Mucosa of descending colon (tissue), 3 donors: ENCODE data around the gene PHACTR1. TPM values are rescaled to one million over a fixed set of nuclear protein-coding genes. Genes with fewer than 3 reads are reported as not detected.

Source experiments
- ATAC-seq: fragments of 200-7000 bp; cut with Tn5 transposase; one replicate; pipeline ENCODE4 v1.9.1; 2020; ENCODE audit warnings: mild to moderate bottlenecking, moderate library complexity
- DNase-seq, 3 donors: peaks; one replicate each; pipeline ENCODE4 v3.0.0-alpha.2; 2020
- H3K36me3 ChIP-seq: fragments of 200-600 bp; one replicate; pipeline ENCODE4 v1.8.0; 2021; ENCODE audit warnings: low read depth, mild to moderate bottlenecking
- H3K4me1 ChIP-seq: fragments of 200-600 bp; one replicate; pipeline ENCODE4 v1.8.0; 2021; ENCODE audit warnings: low read depth, mild to moderate bottlenecking
- H3K4me3 ChIP-seq: fragments of 200-600 bp; one replicate; pipeline ENCODE4 v1.8.0; 2021; ENCODE audit warnings: mild to moderate bottlenecking
- H3K9me3 ChIP-seq: fragments of 200-600 bp; one replicate; pipeline ENCODE4 v1.8.0; 2021; ENCODE audit warnings: mild to moderate bottlenecking
- intact Hi-C, 2 donors: fragments of 100-400 bp; cut with DNase I in 1 of 2; cut with micrococcal nuclease in 1 of 2; formaldehyde crosslinking; loops; one replicate each; pipeline versions ENCODE4 v1.11.0 to v1.11.1; 2022; cut with DNase I, micrococcal nuclease
- total RNA-seq, 3 donors: library from RNA; stranded (reverse); fragmentation: NEBNext Ultra II Directional in 2 of 3; extraction: Animal tissue kit (Norgen Biotek cat#: 25700) in 2 of 3; gene quantifications; one replicate each; pipeline versions ENCODE4 v1.2.1 to v1.2.4, GENCODE V29; 2021 to 2023
- TF ChIP-seq, protein P1 (sequence below): fragments of 200-600 bp; IDR thresholded peaks from one replicate; pipeline ENCODE4 v1.8.0; 2022; ENCODE audit warnings: antibody characterized with exemption, mild to moderate bottlenecking
- donor health status: DM: no; HTN: no; CAD: no; lungs with moderate emphysema.
- donor health status: DM: no; HTN: no; CAD: no.
- donor health status: DM: no; HTN: yes; CAD: no.

PHACTR1 gene
- total RNA-seq, 3 donors from 2014 or later: 2.7 to 4.7 (median 3.1) TPM

DNA sequence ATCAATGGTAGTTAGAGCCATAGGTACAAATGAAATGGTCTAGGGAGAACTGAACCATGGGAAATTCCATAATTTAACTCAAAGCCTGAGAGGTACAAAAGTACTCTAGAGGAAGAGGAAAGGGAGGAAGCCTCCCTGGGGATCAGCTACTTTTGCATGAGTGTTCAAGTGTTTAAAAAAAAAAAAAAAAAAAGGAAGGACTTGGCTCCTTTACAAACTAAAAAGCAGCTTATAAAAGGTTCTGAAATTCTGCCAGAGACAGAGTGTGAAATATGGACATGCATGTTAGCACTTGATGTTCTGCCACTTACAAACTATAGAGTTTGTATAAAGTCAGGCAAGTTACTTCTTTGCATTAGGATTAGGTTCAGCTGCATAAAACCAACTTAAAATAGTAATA lies 321.7 kb downstream of the PHACTR1 start:
- intact Hi-C loops: no loop called here
- H3K4me3 ChIP-seq: no peak overlapping the region
- no peaks in the 10 kb centered on the region for H3K4me1 ChIP-seq
- H3K36me3 ChIP-seq: no peaks in the 10 kb centered on the region
- H3K9me3 ChIP-seq: no peaks in the 10 kb centered on the region
- ATAC-seq: no peak
- TF ChIP-seq, protein P1, sequence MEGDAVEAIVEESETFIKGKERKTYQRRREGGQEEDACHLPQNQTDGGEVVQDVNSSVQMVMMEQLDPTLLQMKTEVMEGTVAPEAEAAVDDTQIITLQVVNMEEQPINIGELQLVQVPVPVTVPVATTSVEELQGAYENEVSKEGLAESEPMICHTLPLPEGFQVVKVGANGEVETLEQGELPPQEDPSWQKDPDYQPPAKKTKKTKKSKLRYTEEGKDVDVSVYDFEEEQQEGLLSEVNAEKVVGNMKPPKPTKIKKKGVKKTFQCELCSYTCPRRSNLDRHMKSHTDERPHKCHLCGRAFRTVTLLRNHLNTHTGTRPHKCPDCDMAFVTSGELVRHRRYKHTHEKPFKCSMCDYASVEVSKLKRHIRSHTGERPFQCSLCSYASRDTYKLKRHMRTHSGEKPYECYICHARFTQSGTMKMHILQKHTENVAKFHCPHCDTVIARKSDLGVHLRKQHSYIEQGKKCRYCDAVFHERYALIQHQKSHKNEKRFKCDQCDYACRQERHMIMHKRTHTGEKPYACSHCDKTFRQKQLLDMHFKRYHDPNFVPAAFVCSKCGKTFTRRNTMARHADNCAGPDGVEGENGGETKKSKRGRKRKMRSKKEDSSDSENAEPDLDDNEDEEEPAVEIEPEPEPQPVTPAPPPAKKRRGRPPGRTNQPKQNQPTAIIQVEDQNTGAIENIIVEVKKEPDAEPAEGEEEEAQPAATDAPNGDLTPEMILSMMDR: no peak
- DNase-seq: no peak

DNA sequence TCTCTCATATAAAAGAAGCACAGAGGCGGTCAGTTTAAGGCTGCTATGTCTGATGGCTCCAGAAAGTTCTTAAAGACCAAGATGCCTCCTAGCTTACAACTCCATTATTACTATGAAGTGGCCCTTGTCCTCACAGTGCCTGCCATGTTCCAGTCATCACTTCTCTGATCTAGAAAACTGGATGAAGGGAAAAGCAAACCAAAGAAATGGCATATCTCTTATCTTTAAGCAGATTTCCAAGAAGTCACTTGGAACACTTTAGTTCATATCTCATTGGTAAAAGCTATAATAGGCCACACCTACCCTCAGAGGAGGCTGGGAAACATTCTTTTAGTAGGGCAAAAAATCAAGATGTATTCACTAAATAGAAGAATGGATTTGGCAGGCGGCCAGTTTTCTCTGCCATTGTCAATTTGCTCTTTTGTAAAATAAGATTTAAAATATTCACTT lies 322.2 kb downstream of the PHACTR1 start:
- H3K9me3 ChIP-seq: no peaks in the 10 kb centered on the region
- intact Hi-C loops: no loop called here
- no peak for ATAC-seq
- DNase-seq: no peak
- no peaks in the 10 kb centered on the region for H3K36me3 ChIP-seq
- no peak overlapping the region for H3K4me3 ChIP-seq
- TF ChIP-seq, protein P1: no peak
- no peaks in the 10 kb centered on the region for H3K4me1 ChIP-seq

DNA sequence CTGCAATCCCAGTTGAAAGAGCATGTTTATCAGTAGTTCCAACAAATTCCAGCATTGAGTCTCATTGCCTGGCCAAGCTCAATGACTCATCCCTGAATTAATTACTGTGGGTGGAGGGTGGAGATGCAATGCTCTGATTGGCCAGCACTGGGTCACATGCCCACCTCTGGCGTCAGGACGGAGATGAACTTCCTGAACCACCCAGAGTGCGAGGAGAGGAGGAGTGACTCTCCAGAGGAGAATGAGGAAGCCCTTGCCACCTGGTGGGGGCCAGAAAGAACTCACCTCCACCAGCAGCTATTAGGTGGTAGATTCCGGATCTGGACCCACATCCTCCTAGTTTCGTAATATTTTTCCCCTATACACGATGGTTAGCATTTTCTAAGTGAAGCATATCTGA lies 327.8 kb downstream of the PHACTR1 start:
- ATAC-seq: peak; percentile 41
- TF ChIP-seq, protein P1: no peak
- H3K9me3 ChIP-seq: no peaks in the 10 kb centered on the region
- no peak overlapping the region for H3K4me3 ChIP-seq
- intact Hi-C loops: no loop called here
- H3K36me3 ChIP-seq: no peaks in the 10 kb centered on the region
- DNase-seq: no peak
- no peaks in the 10 kb centered on the region for H3K4me1 ChIP-seq

DNA sequence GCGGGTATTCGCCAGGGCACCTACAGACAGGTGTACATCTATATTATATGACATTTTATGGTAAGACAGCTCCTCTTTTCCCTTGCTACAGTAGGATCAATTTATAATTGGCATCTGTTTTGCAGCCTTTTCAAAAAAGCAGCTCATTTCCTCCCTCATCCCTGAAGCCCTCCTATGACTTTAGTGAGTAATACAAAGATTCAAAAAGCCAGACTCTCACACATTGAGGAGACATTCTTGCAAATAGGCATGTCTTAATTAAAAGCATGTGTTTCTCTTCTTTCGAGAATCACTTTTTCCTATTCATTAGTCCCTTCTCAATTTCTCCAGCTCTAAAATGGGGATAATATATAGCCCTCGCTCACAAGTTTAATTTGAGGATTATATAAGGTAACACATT lies 328.3 kb downstream of the PHACTR1 start:
- no peaks in the 10 kb centered on the region for H3K4me1 ChIP-seq
- ATAC-seq (no peak), DNase-seq (no peak)
- no peaks in the 10 kb centered on the region for H3K9me3 ChIP-seq
- intact Hi-C loops: no loop called here
- no peaks in the 10 kb centered on the region for H3K36me3 ChIP-seq
- TF ChIP-seq, protein P1: no peak
- no peak overlapping the region for H3K4me3 ChIP-seq

DNA sequence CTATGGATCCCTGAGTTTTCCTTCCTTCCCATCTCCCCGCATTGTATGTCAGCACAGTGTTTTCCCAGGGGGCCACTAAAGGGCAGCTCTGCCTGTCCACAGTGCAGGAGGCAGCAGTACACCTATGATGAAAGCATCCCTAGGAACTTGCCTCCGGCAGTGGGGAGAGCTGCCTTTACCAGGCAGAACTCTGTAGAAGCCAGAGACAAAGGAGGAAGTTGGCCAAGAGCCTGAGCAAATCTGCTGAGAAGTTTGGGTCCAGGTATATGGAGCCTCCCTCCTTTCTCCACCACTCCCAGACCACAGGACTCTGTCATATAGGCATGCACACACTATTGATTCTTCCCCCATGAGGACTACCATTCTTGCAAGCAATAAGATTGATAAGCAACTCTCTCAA lies 329.1 kb downstream of the PHACTR1 start:
- no peak for ATAC-seq
- TF ChIP-seq, protein P1: no peak
- Histone ChIP-seq H3K9me3 (no peaks in the 10 kb centered on the region), H3K4me3 (no peak overlapping the region), H3K4me1 (no peaks in the 10 kb centered on the region), H3K36me3 (no peaks in the 10 kb centered on the region)
- intact Hi-C loops: no loop called here
- DNase-seq: no peak

DNA sequence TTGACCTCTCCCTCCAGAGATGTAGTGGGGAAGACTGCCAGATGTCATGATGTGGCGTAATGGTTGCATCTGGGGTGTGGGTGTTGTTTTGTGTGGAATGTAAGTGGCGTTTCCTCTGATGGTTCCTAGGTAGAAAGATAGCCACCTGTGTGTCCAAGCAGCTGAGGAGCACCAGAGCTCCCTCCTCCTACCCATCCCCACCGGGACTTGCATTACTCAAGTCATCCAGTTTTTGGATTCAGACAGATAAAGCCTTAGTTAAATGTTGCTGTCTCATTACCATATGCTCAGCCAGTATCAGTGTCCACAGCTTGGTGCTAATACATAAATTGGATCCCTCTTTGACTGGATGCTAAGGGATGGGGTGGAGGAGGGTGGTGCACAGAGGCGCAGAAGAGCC lies 329.5 kb downstream of the PHACTR1 start:
- intact Hi-C loops: no loop called here
- no peaks in the 10 kb centered on the region for H3K4me1 ChIP-seq
- no peaks in the 10 kb centered on the region for H3K9me3 ChIP-seq
- ATAC-seq (no peak), DNase-seq (no peak)
- H3K4me3 ChIP-seq: no peak overlapping the region
- TF ChIP-seq, protein P1: no peak
- no peaks in the 10 kb centered on the region for H3K36me3 ChIP-seq
